Left cardiac atrium (tissue), 4 donors: ENCODE data around the gene SH3BP5. TPM values are rescaled to one million over a fixed set of nuclear protein-coding genes. Genes with fewer than 3 reads are reported as not detected.
A peak's percentile ranks its signal among the peaks of the same experiment; 100 is the strongest.

Source experiments
- ATAC-seq, 2 donors: fragments of 200-7000 bp; cut with Tn5 transposase; one replicate each; pipeline ENCODE4 v1.9.1; 2020; ENCODE audit warnings: mild to moderate bottlenecking in 2 of 2, moderate library complexity in 2 of 2
- DNase-seq: peaks from one replicate; pipeline ENCODE4 v3.0.0-alpha.2; 2020
- intact Hi-C, 2 donors: fragments of 100-400 bp; cut with DNase I; formaldehyde crosslinking; loops; one replicate each; pipeline versions ENCODE4 v1.14.1 to v1.15.1; 2022 to 2023
- total RNA-seq, 2 donors: library from RNA; stranded (reverse); fragmentation: NEBNext Ultra II Directional; extraction: Animal tissue kit (Norgen Biotek cat#: 25700); gene quantifications; one replicate each; pipeline ENCODE4 v1.2.1, GENCODE V29; 2021
- donor health status: DM: no; HTN: yes; CAD: no.
- donor health status: DM: no; HTN: yes; CAD: no; lungs with severe emphysema.
- donor health status: DM: yes; HTN: yes; CAD: no.
- donor health status: Dilated cardiomyopathy.

Gene SH3BP5
- total RNA-seq, 2 donors from 2014 or later = 21.7 to 24.8 TPM

DNA sequence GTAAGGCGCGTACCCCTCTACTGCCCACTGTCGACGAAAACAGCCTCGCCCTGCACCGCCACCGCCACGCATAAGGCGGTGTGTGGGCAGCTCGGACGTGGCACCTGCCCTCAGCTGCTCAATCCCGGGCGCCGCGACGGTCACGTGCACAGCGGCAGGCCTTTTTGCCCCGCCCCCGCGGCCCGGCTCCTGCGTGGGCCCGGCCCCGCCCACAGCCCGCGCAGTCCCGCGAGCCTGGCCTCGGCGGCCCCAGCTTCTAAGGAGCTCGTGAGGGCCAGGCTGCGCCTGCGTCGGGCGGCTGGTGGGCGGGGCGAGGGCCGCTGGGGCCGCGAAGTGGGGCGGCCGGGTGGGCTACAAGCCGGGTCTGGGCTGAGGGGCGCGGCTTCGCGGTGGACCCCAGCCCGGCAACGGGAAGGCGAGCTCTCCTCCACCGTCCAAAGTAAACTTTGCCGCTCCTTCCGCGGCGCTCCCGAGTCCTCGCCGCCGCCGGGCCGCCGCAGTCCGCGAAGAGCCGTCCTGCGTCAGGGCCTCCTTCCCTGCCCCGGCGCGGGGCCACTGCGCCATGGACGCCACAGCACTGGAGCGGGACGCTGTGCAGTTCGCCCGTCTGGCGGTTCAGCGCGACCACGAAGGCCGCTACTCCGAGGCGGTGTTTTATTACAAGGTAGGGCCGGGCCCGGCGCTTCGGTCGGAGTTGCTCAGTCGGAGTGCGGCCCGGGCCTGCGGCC, 126.3 kb downstream of the SH3BP5 start, which contains the start of gene CAPN7:
CAPN7 (plus strand) TSS at position 313 of the 728 bp plus-strand sequence; CDS start at position 563, 250 bp downstream.
- peak; percentile 97 for DNase-seq
- intact Hi-C loops = loop anchor here (10.0 kb wide), 2 partner anchors 91 to 199 kb away; no protein-coding TSS in a partner anchor
- peak; percentile 98 to 99 for ATAC-seq

DNA sequence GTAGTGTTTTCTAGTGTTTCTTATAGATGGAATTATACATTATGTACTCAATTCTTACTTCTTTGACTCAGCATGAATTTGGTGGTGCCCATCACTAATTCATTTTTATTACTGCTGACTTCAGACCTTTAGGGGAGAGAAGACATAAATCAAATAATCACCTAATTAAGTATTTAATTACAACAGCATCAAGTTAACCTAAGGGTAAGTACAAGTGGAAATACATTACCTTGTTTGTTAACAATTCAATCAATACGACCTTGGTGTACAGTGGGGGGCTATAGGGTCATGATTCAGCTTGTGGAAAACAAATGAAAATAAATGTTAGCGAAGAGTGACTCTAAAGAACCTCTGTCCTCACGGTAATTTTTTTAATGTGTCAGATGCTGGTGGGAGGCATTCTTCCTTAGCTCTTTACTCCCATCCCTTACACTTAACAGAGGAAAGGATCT, 126.9 kb downstream of the SH3BP5 start:
- intact Hi-C loops = loop anchor here (10.0 kb wide), 2 partner anchors 91 to 199 kb away; no protein-coding TSS in a partner anchor
- ATAC-seq = no peak

More for the DNA sequence above, 126.9 kb downstream of the SH3BP5 start:
- DNase-seq = no peak

Other genes with a start within 250 kb of the SH3BP5 start
- 10 to 100 TPM; 18.7 to 20.8 TPM for gene RBSN, start 233.4 kb downstream of the SH3BP5 start, total RNA-seq
- gene CAPN7, start 126.3 kb downstream of the SH3BP5 start, total RNA-seq = 10 to 100 TPM; 28.4 to 28.9 TPM
- 10 to 100 TPM; 10.3 to 10.8 TPM for gene METTL6, start 95.0 kb upstream of the SH3BP5 start, total RNA-seq
- 10 to 100 TPM in 1 of 2 donors, 1 to 10 TPM in 1; 8.2 to 12.0 TPM for gene EAF1, start 95.0 kb upstream of the SH3BP5 start, total RNA-seq
- 10 to 100 TPM in 1 of 2 donors, 1 to 10 TPM in 1; 6.4 to 23.8 TPM for gene COLQ, start 189.1 kb upstream of the SH3BP5 start, total RNA-seq